Measurements from ENCODE around the gene TCP1. TPM values are rescaled to one million over a fixed set of nuclear protein-coding genes. Genes with fewer than 3 reads are reported as not detected.

Gene TCP1
- 505 and 528 TPM in 2 replicates for total RNA-seq (2021)
- percentile 98 among the genes with signal in this experiment for Bru-seq, nascent RNA
- BruChase-seq, experiment 1, labeled RNA remaining after a 2-hour chase = percentile 98 among the genes with signal in this experiment
- percentile 99 among the genes with signal in this experiment for BruChase-seq, experiment 2, labeled RNA remaining after a 6-hour chase
- long read RNA-seq, transcript TCP1-201 (12 exons, 2,499 nt) = major isoform, 846 of 934 reads
- long read RNA-seq, partial matches to known transcripts = 52 of 934 reads
- long read RNA-seq, other reads (novel, unspliced or antisense) = 33 of 934 reads

DNA sequence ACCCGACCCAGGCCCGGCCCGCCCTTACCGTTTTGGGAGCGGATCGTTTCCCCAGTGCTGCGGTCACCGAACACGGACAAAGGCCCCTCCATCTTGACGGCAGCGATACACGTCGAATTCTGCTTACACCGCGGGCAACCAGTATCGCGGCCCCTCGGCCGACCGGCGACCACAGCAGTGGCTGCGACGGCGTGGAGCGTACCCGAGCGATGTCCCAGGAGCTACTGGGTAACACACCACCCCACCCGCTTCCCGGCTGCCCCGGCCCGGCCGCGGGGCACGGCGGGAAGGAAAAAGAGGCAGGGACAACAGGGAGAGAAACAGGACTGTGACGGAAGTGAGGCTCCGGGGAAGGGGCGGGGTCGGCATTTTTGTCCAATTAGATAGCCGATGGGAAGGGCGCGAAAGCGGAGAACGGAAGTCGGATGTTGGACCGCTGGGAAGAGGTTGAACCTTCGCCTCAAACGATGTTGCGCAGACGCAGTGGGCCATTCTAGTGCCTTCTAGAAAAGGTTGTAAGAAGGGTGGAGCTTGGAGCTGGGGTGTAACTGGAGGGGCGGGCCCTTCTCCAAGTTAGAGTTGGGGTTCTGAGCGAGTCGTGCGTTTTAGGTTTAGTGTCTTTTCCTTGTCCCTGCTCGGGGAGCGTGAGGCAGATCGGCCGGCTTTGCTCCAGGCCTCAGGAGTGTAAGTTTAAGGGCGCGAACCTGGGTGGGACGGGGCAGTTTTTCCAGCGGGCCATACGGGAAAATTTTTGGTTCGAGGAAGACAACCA, at the start of gene TCP1:
Gene TCP1, minus strand, starts transcription at position 226 of the 772 bp plus-strand sequence. Its CDS starts 134 bp downstream, at position 92.
- peak; percentile 100 for DNase-seq (ENCODE audit: low spot score)
- TF ChIP-seq, protein P1, sequence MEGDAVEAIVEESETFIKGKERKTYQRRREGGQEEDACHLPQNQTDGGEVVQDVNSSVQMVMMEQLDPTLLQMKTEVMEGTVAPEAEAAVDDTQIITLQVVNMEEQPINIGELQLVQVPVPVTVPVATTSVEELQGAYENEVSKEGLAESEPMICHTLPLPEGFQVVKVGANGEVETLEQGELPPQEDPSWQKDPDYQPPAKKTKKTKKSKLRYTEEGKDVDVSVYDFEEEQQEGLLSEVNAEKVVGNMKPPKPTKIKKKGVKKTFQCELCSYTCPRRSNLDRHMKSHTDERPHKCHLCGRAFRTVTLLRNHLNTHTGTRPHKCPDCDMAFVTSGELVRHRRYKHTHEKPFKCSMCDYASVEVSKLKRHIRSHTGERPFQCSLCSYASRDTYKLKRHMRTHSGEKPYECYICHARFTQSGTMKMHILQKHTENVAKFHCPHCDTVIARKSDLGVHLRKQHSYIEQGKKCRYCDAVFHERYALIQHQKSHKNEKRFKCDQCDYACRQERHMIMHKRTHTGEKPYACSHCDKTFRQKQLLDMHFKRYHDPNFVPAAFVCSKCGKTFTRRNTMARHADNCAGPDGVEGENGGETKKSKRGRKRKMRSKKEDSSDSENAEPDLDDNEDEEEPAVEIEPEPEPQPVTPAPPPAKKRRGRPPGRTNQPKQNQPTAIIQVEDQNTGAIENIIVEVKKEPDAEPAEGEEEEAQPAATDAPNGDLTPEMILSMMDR (conservative IDR thresholded peaks at IDR 0.05; ENCODE audit: low read depth, low read length) = no peak
- TF ChIP-seq EZH2 (IDR thresholded peaks at IDR 0.05; ENCODE audit: borderline replicate concordance, low read depth, low read length, poor library complexity, severe bottlenecking) = no peak

DNA sequence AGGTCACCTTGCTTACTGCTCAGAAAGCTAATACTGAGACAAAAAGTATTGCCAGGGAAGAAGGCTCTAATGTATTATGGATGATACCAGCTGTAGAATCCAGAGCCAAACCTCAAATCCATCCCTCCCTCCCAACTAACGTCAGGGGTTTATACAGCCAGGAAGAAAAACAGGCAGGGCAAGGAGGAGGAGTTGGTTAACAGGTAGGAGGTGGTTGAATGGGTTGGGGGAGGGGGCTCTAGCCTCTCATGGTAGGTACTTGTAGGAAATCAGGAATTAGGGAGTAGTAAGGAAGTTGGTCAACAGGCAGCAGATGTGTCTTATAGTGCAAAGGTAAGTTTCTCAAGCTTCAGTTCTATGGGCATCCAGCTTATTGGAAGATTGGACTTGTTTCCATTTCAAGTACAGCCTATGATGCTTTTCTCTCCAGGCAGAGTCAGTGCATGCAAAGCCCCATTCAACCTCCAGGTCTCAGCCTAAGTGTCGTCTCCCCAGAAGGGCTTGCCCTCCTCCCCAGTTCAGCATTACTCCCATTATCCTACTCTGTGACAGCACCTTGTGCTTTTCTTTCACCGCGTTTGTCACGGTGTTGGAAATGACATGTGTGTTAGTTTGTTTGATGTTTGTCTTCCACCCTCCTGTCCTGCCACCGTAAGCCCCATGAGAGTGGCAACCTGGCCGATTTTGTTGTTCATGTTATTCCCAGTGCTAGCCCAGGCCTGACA, 48.8 kb upstream of the TCP1 start:
- TF ChIP-seq EZH2 (IDR thresholded peaks at IDR 0.05; ENCODE audit: borderline replicate concordance, low read depth, low read length, poor library complexity, severe bottlenecking) = no peak
- TF ChIP-seq, protein P1 (conservative IDR thresholded peaks at IDR 0.05; ENCODE audit: low read depth, low read length) = no peak
- CTCF ChIA-PET = no interaction called here
- H3K27me3 ChIP-seq (replicated peaks; ENCODE audit: insufficient read depth, low read depth, low read length, poor library complexity) = no peaks in the 10 kb centered on the region
- no peaks in the 10 kb centered on the region for H3K4me1 ChIP-seq (ENCODE audit: insufficient read depth, low read length, poor library complexity, severe bottlenecking)
- DNase-seq (ENCODE audit: low spot score) = no peak
- H3K4me3 ChIP-seq (ENCODE audit: low read depth, low read length, poor library complexity, severe bottlenecking) = no peak overlapping the region
- no peaks in the 10 kb centered on the region for H3K36me3 ChIP-seq (ENCODE audit: insufficient read depth, low read length, poor library complexity, severe bottlenecking)
- no peak overlapping the region for H3K27ac ChIP-seq (ENCODE audit: low read depth, low read length, poor library complexity, severe bottlenecking)
- POLR2A ChIA-PET (ENCODE audit: low non-redundant PET) = no interaction called here
- no TSS peak for BruUV-seq (replicated peaks)
- no peaks in the 10 kb centered on the region for H3K9me3 ChIP-seq (ENCODE audit: low read depth, low read length, poor library complexity, severe bottlenecking)
- intact Hi-C loops (cut with micrococcal nuclease; ENCODE audit: unreplicated experiment) = no loop called here

More for the DNA sequence above, at the start of gene TCP1:
- ChIA-PET CTCF (no interaction called here), POLR2A (ENCODE audit: low non-redundant PET) (interaction anchor here (0.6 kb wide), 1 partner anchor 62 kb away, joined by 4 read pairs; the partner anchor contains the start of gene WTAP)
- intact Hi-C loops (cut with micrococcal nuclease; ENCODE audit: unreplicated experiment) = loop anchor here (1.0 to 2.0 kb wide), 3 partner anchors 62 to 99 kb away; partner anchors contain the start of gene WTAP
- Histone ChIP-seq H3K27me3 (replicated peaks; ENCODE audit: insufficient read depth, low read depth, low read length, poor library complexity) (no peaks in the 10 kb centered on the region), H3K27ac (ENCODE audit: low read depth, low read length, poor library complexity, severe bottlenecking) (peak within 1 kb of the TSS; percentile 91), H3K36me3 (ENCODE audit: insufficient read depth, low read length, poor library complexity, severe bottlenecking) (peaks cover 64% of the 10 kb centered on the region), H3K9me3 (ENCODE audit: low read depth, low read length, poor library complexity, severe bottlenecking) (no peaks in the 10 kb centered on the region), H3K4me1 (ENCODE audit: insufficient read depth, low read length, poor library complexity, severe bottlenecking) (peaks cover 23% of the 10 kb centered on the region), H3K4me3 (ENCODE audit: low read depth, low read length, poor library complexity, severe bottlenecking) (peak within 1 kb of the TSS; percentile 88)
- no TSS peak for BruUV-seq (replicated peaks)

DNA sequence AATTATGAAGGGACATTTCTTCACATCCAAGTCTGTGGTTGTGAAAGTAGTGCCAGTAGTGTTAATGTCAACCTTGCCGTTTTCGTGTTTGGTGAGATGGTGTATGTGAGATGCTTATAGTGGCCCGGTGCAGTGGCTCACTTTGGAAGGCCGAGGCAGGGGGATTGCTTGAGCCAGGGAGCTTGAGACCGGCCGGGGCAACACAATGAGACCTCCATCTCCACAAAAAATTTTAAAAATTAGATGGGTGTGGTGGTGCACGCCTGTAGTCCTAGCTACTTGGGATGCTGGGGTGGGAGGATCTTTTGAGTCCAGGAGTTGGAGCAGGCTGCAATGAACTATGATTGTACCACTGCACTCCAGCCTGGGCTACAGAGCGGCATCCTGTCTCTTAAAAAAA, 48.1 kb upstream of the TCP1 start:
- ChIA-PET POLR2A (ENCODE audit: low non-redundant PET) (no interaction called here), CTCF (no interaction called here)
- no peak for DNase-seq (ENCODE audit: low spot score)
- Histone ChIP-seq H3K27me3 (replicated peaks; ENCODE audit: insufficient read depth, low read depth, low read length, poor library complexity) (no peaks in the 10 kb centered on the region), H3K36me3 (ENCODE audit: insufficient read depth, low read length, poor library complexity, severe bottlenecking) (no peaks in the 10 kb centered on the region), H3K4me1 (ENCODE audit: insufficient read depth, low read length, poor library complexity, severe bottlenecking) (no peaks in the 10 kb centered on the region), H3K4me3 (ENCODE audit: low read depth, low read length, poor library complexity, severe bottlenecking) (no peak overlapping the region), H3K27ac (ENCODE audit: low read depth, low read length, poor library complexity, severe bottlenecking) (no peak overlapping the region), H3K9me3 (ENCODE audit: low read depth, low read length, poor library complexity, severe bottlenecking) (no peaks in the 10 kb centered on the region)
- TF ChIP-seq, protein P1 (conservative IDR thresholded peaks at IDR 0.05; ENCODE audit: low read depth, low read length) = no peak
- no peak for TF ChIP-seq EZH2 (IDR thresholded peaks at IDR 0.05; ENCODE audit: borderline replicate concordance, low read depth, low read length, poor library complexity, severe bottlenecking)
- intact Hi-C loops (cut with micrococcal nuclease; ENCODE audit: unreplicated experiment) = no loop called here
- no TSS peak for BruUV-seq (replicated peaks)
